Loucy (cell line): ENCODE data around the gene RSAD2.

Experiments used
- EZH2phosphoT487 ChIP-seq: fragments of 200-600 bp; IDR thresholded peaks from 2 replicates; pipeline ENCODE4 v1.6.1; 2018; ENCODE audit warnings: antibody characterized with exemption, mild to moderate bottlenecking, moderate library complexity, borderline replicate concordance
- TF ChIP-seq, protein P1 (sequence below): fragments of 200-600 bp; sonication (generic); conservative IDR thresholded peaks from 2 replicates; pipeline ENCODE4 v1.5.1; 2014; ENCODE audit warnings: mild to moderate bottlenecking, antibody characterized with exemption, low read length

- TF ChIP-seq, protein P1, sequence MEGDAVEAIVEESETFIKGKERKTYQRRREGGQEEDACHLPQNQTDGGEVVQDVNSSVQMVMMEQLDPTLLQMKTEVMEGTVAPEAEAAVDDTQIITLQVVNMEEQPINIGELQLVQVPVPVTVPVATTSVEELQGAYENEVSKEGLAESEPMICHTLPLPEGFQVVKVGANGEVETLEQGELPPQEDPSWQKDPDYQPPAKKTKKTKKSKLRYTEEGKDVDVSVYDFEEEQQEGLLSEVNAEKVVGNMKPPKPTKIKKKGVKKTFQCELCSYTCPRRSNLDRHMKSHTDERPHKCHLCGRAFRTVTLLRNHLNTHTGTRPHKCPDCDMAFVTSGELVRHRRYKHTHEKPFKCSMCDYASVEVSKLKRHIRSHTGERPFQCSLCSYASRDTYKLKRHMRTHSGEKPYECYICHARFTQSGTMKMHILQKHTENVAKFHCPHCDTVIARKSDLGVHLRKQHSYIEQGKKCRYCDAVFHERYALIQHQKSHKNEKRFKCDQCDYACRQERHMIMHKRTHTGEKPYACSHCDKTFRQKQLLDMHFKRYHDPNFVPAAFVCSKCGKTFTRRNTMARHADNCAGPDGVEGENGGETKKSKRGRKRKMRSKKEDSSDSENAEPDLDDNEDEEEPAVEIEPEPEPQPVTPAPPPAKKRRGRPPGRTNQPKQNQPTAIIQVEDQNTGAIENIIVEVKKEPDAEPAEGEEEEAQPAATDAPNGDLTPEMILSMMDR = no peak
- TF ChIP-seq EZH2phosphoT487 = no peak
Observed at GRCh38 chr2:6833300-6833604, 44.3 kb upstream of the RSAD2 start.
